Caki2 (cell line): ENCODE results near the gene IL17RD. TPM values are rescaled to one million over a fixed set of nuclear protein-coding genes. Genes with fewer than 3 reads are reported as not detected.
"Not testable (repeated sequence)": the region's sequence is repeated elsewhere in the genome, so short reads cannot be mapped to it uniquely, and the experiment has no call there.

Experiments
- DNase-seq: peaks from one replicate; pipeline ENCODE4 v3.0.0-alpha.2; 2015; ENCODE audit warnings: low read depth
- in situ Hi-C: cut with HindIII; loops from 2 replicates; pipeline ENCODE4 v1.10.0; 2016; ENCODE audit warnings: low sequenced_read_pairs, low pct_unique_long_range_greater_than_20kb, mixed read lengths
- total RNA-seq: library from RNA; depleted of rRNA; stranded (reverse); fragments of >200 nt; shearing (Covaris generic); gene quantifications from 2 replicates; pipeline ENCODE4 v1.2.3, GENCODE V29; 2014; ENCODE audit warnings: low replicate concordance

The IL17RD gene
- total RNA-seq, 1 experiment from 2014 or later: 2.6 TPM

GRCh38 chr3:57083266-57083995 is 81.7 kb downstream of the IL17RD start:
- not testable (repeated sequence) for DNase-seq
- in situ Hi-C loops: loop anchor here (25.0 kb wide), 1 partner anchor 96 kb away; no protein-coding TSS in a partner anchor

GRCh38 chr3:57082481-57082880 is 82.7 kb downstream of the IL17RD start:
- no peak for DNase-seq
- in situ Hi-C loops: loop anchor here (25.0 kb wide), 1 partner anchor 95 kb away; no protein-coding TSS in a partner anchor

- no peak for DNase-seq
- in situ Hi-C loops: loop anchor here (25.0 kb wide), 1 partner anchor 94 kb away; no protein-coding TSS in a partner anchor
These were observed 84.0 kb downstream of the IL17RD start for GRCh38 chr3:57081173-57081572.

- in situ Hi-C loops: loop anchor here (25.0 kb wide), 1 partner anchor 93 kb away; no protein-coding TSS in a partner anchor
- DNase-seq: no peak
These were observed 85.0 kb downstream of the IL17RD start for GRCh38 chr3:57080171-57080570.

- DNase-seq: peak; percentile 42
- in situ Hi-C loops: loop anchor here (25.0 kb wide), 1 partner anchor 92 kb away; no protein-coding TSS in a partner anchor
These were observed 85.7 kb downstream of the IL17RD start for GRCh38 chr3:57079474-57079831.

- in situ Hi-C loops: loop anchor here (25.0 kb wide), 1 partner anchor 92 kb away; no protein-coding TSS in a partner anchor
- peak; percentile 65 for DNase-seq
These were observed 86.3 kb downstream of the IL17RD start for GRCh38 chr3:57078635-57079473.

- no peak for DNase-seq
- in situ Hi-C loops: loop anchor here (25.0 kb wide), 1 partner anchor 91 kb away; no protein-coding TSS in a partner anchor
These were observed 86.9 kb downstream of the IL17RD start for GRCh38 chr3:57078344-57078634.

- DNase-seq: no peak
- in situ Hi-C loops: loop anchor here (25.0 kb wide), 1 partner anchor 90 kb away; no protein-coding TSS in a partner anchor
These were observed 87.4 kb downstream of the IL17RD start for GRCh38 chr3:57077630-57078343.

GRCh38 chr3:57076422-57076951 is 88.7 kb downstream of the IL17RD start:
- in situ Hi-C loops: loop anchor here (25.0 kb wide), 1 partner anchor 89 kb away; no protein-coding TSS in a partner anchor
- DNase-seq: no peak

GRCh38 chr3:57074135-57074534 is 91.0 kb downstream of the IL17RD start:
- no peak for DNase-seq
- in situ Hi-C loops: no loop called here

GRCh38 chr3:57073628-57074027 is 91.5 kb downstream of the IL17RD start:
- in situ Hi-C loops: no loop called here
- DNase-seq: no peak

- in situ Hi-C loops: no loop called here
- no peak for DNase-seq
These were observed 95.7 kb downstream of the IL17RD start for GRCh38 chr3:57069503-57069902.

GRCh38 chr3:57068437-57069089 is 96.6 kb downstream of the IL17RD start:
- peak; percentile 97 for DNase-seq
- in situ Hi-C loops: no loop called here

GRCh38 chr3:57066471-57066870 is 98.7 kb downstream of the IL17RD start:
- in situ Hi-C loops: no loop called here

GRCh38 chr3:57065588-57065987 is 99.6 kb downstream of the IL17RD start:
- in situ Hi-C loops: no loop called here
- DNase-seq: peak; percentile 45

More at GRCh38 chr3:57066471-57066870, 98.7 kb downstream of the IL17RD start:
- no peak for DNase-seq

GRCh38 chr3:57064572-57064971 is 100.6 kb downstream of the IL17RD start:
- DNase-seq: no peak
- in situ Hi-C loops: no loop called here

- in situ Hi-C loops: no loop called here
- DNase-seq: no peak
These were observed 101.2 kb downstream of the IL17RD start for GRCh38 chr3:57064001-57064400.

- in situ Hi-C loops: no loop called here
- no peak for DNase-seq
These were observed 102.1 kb downstream of the IL17RD start for GRCh38 chr3:57063032-57063431.
